Uterus (tissue), 4 donors: ENCODE measurements around the gene AQP9. TPM values are rescaled to one million over a fixed set of nuclear protein-coding genes. Genes with fewer than 3 reads are reported as not detected.

Source experiments
- DNase-seq, 2 donors: peaks; one replicate each; pipeline ENCODE4 v3.0.0-alpha.2; 2019 to 2020
- H3K27ac ChIP-seq, 2 donors: fragments of 200-600 bp; sonication (generic); 1 replicate in 1 of 2; 2 replicates in 1 of 2; pipeline ENCODE4 v1.5.1; 2016 to 2018
- H3K27me3 ChIP-seq, 2 donors: fragments of 200-600 bp; sonication (generic); one replicate each; pipeline ENCODE4 v1.5.1; 2018 to 2019; ENCODE audit warnings: control low read depth in 1 of 2
- H3K36me3 ChIP-seq, 2 donors: fragments of 200-600 bp; sonication (generic); one replicate each; pipeline ENCODE4 v1.5.1; 2019; ENCODE audit warnings: control low read depth in 1 of 2
- H3K4me1 ChIP-seq, 2 donors: fragments of 200-600 bp; sonication (generic); one replicate each; pipeline ENCODE4 v1.5.1; 2018 to 2019; ENCODE audit warnings: control low read depth in 1 of 2
- H3K4me3 ChIP-seq, 2 donors: fragments of 200-600 bp; sonication (generic); 1 replicate in 1 of 2; 2 replicates in 1 of 2; pipeline ENCODE4 v1.5.1; 2018 to 2019; ENCODE audit warnings: mild to moderate bottlenecking in 1 of 2
- H3K9me3 ChIP-seq, 2 donors: fragments of 200-600 bp; sonication (generic); one replicate each; pipeline ENCODE4 v1.5.1; 2019; ENCODE audit warnings: control low read depth in 1 of 2
- POLR2A ChIP-seq, 2 donors: fragments of 450-650 bp; IDR thresholded peaks; one replicate each; pipeline ENCODE4 v1.6.1; 2016; ENCODE audit warnings: antibody characterized with exemption in 2 of 2, mild to moderate bottlenecking in 1 of 2, moderate library complexity in 1 of 2
- intact Hi-C: fragments of 100-400 bp; cut with DNase I; formaldehyde crosslinking; loops from one replicate; pipeline ENCODE4 v1.15.1; 2023; ENCODE audit warnings: low total_unique reads
- total RNA-seq, 4 donors: library from RNA; depleted of rRNA in 3 of 4; stranded (reverse); fragments of >200 nt in 3 of 4; gene quantifications; one replicate each; pipeline versions ENCODE4 v1.1.0 to v1.2.4, GENCODE V29; 2014 to 2023
- TF ChIP-seq, protein P1 (sequence below), 4 experiments: fragments of 200-600 bp in 2 of 4; fragments of 450-650 bp in 2 of 4; sonication (generic) in 2 of 4; IDR thresholded peaks; one replicate each; pipeline ENCODE4 v1.5.1; 2016 to 2019; ENCODE audit warnings: antibody characterized with exemption in 4 of 4, mild to moderate bottlenecking in 2 of 4, moderate library complexity in 1 of 4
- donor health status: DM: yes; HTN: yes; CAD: no.

AQP9 gene
- total RNA-seq, 4 donors from 2014 or later, result 0.51 to 1.5 (median 0.64) TPM

DNA sequence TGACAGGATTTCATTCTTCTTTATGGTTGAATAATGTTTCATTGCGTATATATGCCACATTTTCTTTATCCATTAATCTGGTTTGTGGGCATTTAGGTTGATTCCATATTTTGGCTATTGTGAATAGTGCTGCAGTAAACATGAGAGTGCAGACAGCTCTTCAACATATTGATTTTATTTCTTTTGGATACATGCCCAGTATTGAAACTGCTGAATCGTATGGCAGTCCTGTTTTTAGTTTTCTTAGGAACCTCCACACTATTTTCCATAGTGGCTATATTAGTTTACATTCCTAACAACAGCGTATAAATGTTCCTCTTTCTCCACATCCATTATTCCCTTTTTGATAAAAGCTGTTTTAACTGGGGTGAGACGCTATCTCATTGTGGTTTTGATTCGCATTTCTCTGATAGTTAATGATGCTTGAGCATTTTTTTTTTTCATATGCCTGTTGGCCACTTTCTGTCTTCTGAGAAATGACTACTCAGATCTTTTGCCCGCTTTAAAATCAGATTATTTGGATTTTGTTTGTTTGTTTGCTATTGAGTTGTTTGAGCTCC, 21.7 kb downstream of the AQP9 start:
- intact Hi-C loops, result no loop called here
- H3K36me3 ChIP-seq, result no peaks in the 10 kb centered on the region
- no peak for DNase-seq
- no peak overlapping the region for H3K4me3 ChIP-seq
- no peaks in the 10 kb centered on the region for H3K27me3 ChIP-seq
- H3K27ac ChIP-seq, result no peak overlapping the region
- H3K9me3 ChIP-seq, result no peaks in the 10 kb centered on the region
- no peaks in the 10 kb centered on the region for H3K4me1 ChIP-seq
- TF ChIP-seq POLR2A (IDR thresholded peaks at IDR 0.05), result no peak
- TF ChIP-seq, protein P1, sequence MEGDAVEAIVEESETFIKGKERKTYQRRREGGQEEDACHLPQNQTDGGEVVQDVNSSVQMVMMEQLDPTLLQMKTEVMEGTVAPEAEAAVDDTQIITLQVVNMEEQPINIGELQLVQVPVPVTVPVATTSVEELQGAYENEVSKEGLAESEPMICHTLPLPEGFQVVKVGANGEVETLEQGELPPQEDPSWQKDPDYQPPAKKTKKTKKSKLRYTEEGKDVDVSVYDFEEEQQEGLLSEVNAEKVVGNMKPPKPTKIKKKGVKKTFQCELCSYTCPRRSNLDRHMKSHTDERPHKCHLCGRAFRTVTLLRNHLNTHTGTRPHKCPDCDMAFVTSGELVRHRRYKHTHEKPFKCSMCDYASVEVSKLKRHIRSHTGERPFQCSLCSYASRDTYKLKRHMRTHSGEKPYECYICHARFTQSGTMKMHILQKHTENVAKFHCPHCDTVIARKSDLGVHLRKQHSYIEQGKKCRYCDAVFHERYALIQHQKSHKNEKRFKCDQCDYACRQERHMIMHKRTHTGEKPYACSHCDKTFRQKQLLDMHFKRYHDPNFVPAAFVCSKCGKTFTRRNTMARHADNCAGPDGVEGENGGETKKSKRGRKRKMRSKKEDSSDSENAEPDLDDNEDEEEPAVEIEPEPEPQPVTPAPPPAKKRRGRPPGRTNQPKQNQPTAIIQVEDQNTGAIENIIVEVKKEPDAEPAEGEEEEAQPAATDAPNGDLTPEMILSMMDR (IDR thresholded peaks at IDR 0.05), result no peak

DNA sequence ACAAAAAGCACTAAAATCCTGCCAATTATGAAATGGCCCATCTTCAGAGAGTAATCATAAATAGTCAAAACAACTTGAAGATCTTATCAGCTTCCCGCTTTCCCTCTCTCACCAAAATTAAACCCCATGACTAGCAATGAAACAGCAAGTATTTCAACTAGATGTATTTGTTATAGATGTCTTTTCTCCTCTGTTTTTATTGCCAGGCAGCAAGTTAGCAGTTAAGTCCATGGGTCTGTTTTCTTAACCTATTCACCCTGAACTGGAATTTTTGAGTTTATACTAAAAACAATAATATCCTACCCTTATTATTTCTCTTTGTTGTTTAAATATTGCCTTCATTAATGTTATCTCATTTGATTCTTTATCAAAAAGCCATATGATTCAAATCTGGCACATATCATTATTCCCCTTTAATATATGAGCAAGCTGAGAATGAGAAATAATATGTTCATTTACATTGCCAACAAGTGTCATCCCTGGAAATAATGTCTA, 23.3 kb downstream of the AQP9 start:
- H3K9me3 ChIP-seq, result no peaks in the 10 kb centered on the region
- no peak overlapping the region for H3K27ac ChIP-seq
- no peaks in the 10 kb centered on the region for H3K4me1 ChIP-seq
- DNase-seq, result no peak
- intact Hi-C loops, result no loop called here
- H3K27me3 ChIP-seq, result no peaks in the 10 kb centered on the region
- H3K36me3 ChIP-seq, result no peaks in the 10 kb centered on the region
- no peak for TF ChIP-seq POLR2A (IDR thresholded peaks at IDR 0.05)
- TF ChIP-seq, protein P1 (IDR thresholded peaks at IDR 0.05), result no peak
- no peak overlapping the region for H3K4me3 ChIP-seq

DNA sequence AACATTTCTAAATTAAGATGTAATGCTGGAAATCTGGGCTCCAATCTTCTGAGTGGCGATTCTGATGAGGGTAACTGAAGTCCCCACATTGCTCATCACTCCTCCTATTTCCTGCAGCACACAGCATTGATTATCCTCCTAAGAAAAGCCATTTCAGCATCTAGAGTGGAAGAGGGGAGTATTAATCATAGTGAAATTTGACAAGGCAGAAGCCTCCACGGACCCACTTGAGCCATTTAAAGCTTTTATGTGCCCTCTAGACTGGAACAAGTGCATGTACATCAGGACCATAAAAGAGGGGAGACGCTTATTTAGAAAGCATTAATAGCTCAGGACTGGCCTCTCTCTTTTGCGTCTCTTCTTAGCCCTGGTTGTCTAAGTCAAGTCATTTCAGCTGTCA, 25.8 kb downstream of the AQP9 start:
- Histone ChIP-seq H3K4me1 (no peaks in the 10 kb centered on the region), H3K27ac (no peak overlapping the region), H3K9me3 (no peaks in the 10 kb centered on the region), H3K36me3 (no peaks in the 10 kb centered on the region), H3K4me3 (no peak overlapping the region), H3K27me3 (no peaks in the 10 kb centered on the region)
- no peak for TF ChIP-seq POLR2A (IDR thresholded peaks at IDR 0.05)
- TF ChIP-seq, protein P1 (IDR thresholded peaks at IDR 0.05), result no peak
- intact Hi-C loops, result no loop called here
- DNase-seq, result no peak

DNA sequence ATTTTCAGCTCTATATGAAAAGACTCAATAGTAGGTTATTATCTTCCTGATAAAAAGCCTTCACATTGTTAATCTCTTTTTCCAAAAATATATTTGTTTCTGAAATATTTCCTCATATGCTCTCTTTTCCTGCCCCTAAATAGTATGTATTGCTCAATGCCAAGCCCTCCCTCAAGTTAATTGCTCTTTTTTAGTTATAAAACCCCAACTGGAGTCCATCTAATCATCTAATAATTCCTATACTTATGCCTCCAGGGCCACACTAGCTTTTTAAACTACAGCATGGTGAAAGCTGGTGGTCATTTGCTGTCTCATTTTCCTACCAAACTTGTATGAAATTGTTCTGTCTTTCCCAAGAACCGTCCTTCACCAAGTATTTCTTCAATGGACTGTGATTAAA, 26.7 kb downstream of the AQP9 start:
- Histone ChIP-seq H3K36me3 (no peaks in the 10 kb centered on the region), H3K4me1 (no peaks in the 10 kb centered on the region), H3K27me3 (no peaks in the 10 kb centered on the region), H3K9me3 (no peaks in the 10 kb centered on the region), H3K4me3 (no peak overlapping the region), H3K27ac (no peak overlapping the region)
- no peak for DNase-seq
- intact Hi-C loops, result no loop called here
- TF ChIP-seq, protein P1 (IDR thresholded peaks at IDR 0.05), result no peak
- no peak for TF ChIP-seq POLR2A (IDR thresholded peaks at IDR 0.05)

DNA sequence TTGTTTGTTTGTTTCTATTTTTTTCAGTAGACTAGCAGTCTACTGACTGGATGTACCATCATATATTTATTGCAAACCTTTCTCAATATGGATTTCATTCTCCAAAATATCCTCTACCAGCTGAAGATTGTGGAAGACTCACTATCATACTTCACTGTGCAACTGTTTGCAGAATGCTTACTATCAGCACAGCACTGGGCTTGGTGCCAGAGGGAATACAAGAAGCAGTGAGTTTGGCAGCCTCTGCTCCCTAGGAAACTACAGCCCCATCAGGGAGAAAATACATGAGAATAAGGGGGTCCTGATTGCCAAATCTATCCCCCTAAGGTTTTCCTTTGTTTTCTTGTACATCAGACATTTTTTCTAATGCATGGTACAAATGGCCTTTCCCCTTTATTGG, 27.5 kb downstream of the AQP9 start:
- H3K36me3 ChIP-seq, result no peaks in the 10 kb centered on the region
- intact Hi-C loops, result no loop called here
- H3K4me3 ChIP-seq, result no peak overlapping the region
- H3K9me3 ChIP-seq, result no peaks in the 10 kb centered on the region
- H3K27ac ChIP-seq, result no peak overlapping the region
- no peaks in the 10 kb centered on the region for H3K4me1 ChIP-seq
- no peak for TF ChIP-seq POLR2A (IDR thresholded peaks at IDR 0.05)
- TF ChIP-seq, protein P1 (IDR thresholded peaks at IDR 0.05), result no peak
- no peaks in the 10 kb centered on the region for H3K27me3 ChIP-seq
- no peak for DNase-seq
